HS-5 (cell line): ENCODE results near the gene SFI1.

ENCODE experiments used
- DNase-seq: peaks from one replicate; pipeline ENCODE4 v3.0.0-alpha.2; 2012; ENCODE audit warnings: low read depth

Gene SFI1

DNA sequence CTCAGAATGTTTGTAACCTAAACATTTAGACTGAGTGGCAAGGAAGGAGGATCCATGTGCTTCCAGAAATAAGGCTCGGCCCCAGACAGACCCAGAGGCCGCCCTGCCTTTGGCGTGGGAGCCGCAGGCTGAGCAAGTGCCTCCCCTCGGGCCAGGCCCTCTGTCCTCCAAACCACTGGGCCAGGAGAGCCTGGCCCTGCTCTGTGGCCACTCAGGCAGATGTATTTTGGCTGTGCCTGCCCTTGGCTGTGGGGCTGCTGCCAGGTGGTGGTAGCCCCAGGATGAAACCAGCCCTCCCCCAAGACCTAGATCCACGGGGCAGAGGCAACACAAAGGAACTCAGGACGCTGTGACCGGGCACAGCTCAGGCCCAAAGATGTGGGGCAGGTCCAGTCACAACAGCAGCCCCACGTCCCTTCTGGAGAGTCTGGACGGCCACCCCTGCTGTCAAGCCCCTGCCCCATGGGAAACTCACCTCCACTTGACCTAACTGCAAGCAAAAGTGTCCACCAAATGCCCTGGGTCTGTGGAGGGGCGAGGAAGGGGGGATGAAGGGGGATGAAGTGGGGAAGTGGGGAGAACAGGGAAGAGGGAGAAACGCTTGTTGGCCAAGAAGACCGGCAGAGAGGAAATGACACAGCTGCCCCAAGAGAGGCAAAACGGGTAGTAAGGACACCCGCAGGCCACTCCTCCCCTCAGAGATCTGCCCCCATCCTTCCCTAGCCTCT, 141.7 kb downstream of the SFI1 start:
- DNase-seq, result no peak

DNA sequence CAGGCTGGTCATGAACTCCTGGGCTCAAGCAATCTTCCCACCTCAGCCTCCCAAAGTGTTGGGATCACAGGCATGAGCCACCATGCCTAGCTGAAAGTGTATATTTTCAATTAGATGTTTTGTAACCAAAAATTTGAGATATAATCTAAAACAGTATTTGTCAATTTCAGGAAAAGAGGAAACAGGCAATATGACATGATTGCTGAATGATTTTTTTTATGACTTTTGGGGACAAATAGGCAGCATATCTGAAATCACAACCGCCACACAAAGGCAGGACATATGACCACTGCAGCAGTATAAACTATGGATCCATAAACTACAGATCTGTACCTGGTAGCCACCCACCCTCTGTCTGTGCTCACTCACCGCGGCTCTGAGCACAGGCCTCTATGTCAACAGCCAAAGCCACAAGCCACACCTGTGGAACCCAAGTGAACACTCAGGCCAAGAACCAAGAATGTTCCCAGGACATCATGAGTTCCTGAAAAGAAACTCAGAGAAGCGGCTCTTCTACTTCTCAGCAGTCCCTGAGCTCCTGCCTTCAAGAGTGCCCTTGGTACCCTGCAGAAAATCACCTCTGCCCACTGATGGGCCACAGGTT, 143.2 kb downstream of the SFI1 start:
- DNase-seq, result no peak

DNA sequence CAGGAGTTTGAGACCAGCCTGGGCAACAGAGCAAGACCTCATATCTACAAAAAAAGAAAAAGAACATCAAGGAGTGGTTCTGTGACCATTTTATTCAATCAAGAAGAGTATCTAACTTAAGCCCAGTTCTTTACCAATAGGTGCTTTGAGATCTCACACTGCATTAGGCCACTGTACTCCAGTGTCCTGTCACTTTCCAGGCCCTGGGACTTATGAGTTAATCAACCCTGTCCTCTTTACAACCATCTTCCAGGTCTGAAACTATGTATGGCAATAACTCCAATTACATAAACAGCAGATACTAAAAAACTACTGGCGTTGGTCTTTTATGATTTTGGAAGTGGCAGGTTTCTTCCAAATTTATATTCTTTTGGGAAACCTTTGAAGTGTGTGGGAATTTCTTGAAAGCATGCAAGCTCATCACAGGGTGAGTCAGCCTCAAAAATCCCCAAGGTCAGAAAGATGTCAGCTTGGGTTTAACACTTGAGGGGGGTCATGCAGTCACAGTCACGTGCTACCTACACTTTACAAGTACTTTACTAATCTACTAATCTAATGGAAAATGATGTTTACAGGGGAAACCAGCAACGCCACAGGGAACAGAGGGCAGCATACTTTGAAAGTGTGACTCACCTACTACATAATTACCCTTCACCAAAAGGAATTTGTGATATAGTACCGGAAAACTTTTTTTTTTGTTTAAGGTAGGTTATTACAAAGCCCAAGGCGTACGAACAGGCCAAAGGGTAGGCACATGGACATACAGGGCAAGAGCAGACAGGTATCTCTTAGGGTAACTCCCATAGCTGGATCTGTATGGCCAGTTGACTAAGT, 150.1 kb downstream of the SFI1 start:
- DNase-seq, result peak; percentile 92

- DNase-seq, result no peak
These were observed 150.7 kb downstream of the SFI1 start for GRCh38 chr22:31647066-31647465.

DNA sequence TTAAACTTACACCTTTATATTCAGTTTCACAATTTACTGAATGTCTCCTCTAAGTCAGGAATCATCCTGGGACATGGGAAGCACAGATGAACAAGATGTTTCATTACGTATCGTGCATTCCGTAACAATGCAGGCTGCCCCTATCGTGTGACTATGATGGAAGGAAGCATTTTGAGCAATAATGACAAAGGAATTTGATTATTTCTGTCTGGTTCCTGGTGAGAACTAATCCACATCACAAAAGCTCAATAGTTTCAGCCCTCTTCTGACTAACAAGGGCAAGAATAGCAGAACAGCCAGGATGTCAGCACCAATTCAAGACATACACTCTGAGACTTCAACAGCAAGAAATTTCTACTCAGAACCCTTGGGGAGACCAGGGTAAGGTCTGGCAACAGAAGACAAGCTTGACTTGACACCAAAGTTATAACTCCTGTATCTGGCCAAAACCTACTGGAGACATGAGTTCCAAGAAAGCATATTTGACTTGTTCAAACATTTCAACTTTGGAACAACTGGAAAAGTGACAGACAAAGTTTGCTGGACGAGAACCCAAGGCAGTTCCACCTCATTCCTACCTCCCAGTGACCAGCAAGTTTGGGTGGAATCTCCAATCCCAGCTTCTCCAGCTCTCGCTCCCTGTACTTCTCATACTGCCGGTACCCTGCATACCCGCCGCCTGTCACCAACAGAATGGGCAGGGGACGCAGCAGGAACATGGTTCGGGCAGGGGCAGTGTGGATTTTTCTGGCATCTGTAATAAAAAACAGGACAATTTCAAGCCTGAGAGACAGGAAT, 151.4 kb downstream of the SFI1 start:
- peak; percentile 78 for DNase-seq

DNA sequence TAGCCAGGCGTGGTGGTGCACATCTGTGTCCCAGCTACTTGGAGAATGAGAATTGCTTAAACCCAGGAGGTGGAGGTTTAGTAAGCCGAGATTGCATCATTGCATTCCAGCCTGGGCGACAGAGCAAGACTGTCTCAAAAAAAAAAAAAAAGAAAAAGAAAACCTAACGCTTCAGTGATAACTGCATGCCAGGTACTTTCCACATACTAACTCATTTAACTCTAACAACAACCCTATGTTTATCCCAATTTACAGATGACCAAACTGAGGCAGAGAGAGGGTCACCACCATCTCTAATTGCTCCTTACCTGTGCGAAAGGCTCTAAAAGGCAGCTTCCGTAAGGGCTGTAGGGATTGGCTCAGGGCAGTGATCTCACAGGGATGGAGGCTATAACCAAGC, 154.1 kb downstream of the SFI1 start:
- peak; percentile 80 for DNase-seq

DNA sequence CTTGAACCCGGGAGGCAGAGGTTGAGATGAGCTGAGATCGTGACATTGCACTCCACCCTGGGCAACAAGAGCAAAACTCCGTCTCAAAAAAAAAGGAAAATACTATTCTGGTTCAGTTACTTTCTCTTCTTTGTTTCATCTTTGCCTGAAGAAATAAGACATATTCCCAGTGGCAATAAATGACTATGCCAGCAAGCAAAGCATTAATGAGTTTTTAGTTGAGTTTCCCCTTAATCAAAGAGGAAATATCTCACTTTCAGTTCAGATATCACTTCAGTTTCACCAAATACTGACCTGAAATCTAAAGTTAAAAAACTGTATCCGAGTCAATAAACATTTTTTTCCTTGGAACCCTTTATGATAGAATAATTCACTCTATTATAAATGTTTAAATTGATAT, 155.3 kb downstream of the SFI1 start:
- DNase-seq, result no peak

GRCh38 chr22:31652088-31652487, 155.8 kb downstream of the SFI1 start:
- no peak for DNase-seq

DNA sequence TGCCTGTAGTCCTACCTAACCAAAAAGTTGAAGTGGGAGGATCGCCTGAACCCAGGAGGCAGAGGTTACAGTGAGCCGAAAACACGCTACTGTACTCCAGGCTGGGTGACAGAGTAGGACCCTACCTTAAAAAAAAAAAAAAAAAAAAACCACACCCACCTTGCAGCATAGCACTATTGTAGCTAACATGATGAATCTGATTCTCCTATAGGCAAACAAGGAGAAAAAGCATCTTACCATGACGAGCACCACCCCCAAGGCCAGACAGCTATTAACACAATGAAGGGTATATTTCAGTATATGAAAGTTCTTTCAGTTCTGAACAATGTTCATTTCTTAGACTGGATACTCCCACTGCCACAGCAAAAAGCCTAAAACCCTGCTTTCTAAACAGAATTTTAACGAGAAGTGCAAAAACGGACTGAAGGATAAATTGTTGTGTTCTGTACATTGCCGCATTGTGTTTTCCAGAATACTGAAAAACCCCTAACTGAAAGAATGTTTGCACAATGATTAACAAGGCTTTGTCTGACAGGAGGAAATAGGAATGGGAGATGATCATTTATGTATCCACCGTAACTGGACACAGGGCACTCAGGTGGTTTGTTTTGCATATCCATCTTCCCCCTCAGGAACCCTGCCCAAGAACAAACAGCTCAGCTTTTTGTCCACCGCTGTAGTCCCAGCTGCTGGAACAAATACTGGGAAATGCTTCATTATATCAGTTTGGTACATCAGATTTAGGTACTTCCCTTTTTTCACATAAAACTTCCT, 156.8 kb downstream of the SFI1 start:
- no peak for DNase-seq

DNA sequence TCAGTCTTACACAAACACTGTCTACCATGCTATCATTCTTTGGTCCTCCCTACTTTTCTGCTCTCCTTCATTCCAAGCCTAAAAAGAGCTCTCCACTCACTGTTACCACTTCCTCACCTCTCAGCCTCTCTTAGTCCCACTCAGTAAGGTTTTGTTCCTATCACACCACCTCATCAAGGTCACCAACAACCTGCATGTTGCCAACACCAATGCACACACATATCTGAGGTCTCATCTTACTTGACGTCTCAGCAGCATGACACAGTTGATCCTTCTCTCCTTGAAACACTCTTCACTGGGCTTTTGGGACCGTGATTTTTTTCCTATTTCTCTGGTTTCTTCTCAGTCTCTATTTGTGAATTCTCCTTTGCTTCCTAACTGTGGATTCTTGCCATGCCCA, 157.6 kb downstream of the SFI1 start:
- no peak for DNase-seq

DNA sequence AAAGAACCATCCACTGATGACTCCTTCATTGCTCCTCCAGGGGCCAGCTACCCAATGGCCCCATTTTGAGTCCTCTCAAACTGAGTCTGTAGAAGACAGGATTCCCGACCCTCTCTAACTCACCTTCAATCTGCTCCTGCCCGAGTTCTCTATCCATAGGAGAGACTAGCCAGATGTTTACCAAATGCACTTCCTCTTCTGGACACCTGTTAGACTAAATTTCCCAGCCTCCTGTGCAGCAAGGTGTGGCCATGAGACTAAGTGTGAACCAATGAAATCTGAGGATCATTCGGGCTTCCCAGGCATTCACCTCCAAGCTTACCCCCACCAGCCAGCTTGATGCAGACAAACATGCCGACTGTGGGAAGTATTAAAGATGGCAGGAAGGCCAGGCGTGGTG, 158.1 kb downstream of the SFI1 start:
- DNase-seq, result no peak

DNA sequence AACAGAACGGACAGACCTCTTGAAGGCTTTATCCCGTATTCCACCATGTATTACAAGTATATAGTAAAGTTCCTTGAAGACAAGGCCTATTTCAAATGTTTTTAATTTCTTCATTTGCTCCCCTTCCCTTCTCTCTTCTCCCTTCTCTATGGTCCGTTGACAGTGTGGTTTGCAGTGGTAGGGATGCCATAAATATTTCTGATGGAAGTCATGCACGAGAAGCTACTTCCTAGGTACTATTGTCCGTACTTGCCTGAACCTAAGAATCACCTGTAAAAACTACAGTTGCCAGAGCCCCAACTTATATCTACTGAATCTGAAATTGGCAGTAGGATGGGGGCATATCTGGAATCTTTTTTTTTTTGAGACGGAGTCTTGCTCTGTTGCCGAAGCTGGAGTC, 162.9 kb downstream of the SFI1 start:
- no peak for DNase-seq

- DNase-seq, result peak; percentile 76
These were observed 164.6 kb downstream of the SFI1 start for GRCh38 chr22:31660860-31661341.

DNA sequence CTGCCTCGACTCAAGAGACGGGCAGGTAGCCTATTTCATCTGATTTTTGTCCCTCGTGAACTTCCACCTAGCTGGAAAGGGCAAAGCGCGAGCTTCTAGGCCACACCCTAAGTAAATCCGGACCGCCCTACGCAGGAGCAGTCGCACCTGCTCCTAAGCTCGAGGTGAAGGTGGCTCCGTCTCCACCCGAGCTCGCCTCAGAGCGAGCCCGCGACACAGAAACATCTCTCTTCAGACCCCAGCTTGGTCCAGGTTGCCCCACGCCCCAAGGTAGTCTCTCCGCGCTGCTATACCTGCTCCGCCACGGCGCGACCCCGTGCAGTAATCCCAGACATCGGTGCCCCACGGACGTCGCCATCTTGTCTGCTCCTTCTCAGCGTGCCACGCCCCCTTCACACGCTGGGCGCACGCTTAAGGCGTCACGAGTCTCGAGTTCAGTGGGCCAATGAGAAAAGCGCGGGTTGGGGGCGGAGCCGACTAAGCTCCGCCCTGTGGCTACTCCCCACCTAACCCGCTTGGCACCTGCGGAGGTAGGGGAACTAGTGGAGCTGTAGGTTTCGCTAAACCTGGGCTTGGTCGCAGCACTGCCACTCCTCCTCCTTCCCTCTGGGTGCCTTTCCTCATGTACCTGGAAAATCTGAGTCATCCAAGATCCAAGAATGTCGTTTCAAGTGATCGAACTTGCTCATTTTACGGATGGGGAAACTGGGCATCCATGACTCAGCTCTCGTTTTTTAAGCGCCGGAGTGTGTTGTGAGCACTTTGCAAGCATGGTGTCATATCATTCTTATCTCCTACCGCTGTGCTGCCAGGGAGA, 165.7 kb downstream of the SFI1 start, which contains the start of gene PISD:
PISD (minus strand) TSS at position 365 of the 817 bp plus-strand sequence; CDS start at position 358, 7 bp downstream.
- peak; percentile 90 for DNase-seq

- no peak for DNase-seq
These were observed 166.3 kb downstream of the SFI1 start for GRCh38 chr22:31662668-31663037.
